UCSD-AML1 (cell line): ENCODE data around the gene LENEP.

ENCODE experiments used
- DNase-seq: peaks from one replicate; lab custom pipeline; 2025; ENCODE audit not compliant: unreplicated experiment; lab: John Stamatoyannopoulos, UW

Gene LENEP

GRCh38 chr1:154993572-154994268 lies at the start of gene LENEP:
Gene LENEP (plus strand): TSS chr1:154993586. CDS start chr1:154993608, 22 bp downstream.
- DNase-seq: no peak

GRCh38 chr1:154943649-154944400 lies 49.6 kb upstream of the LENEP start:
- peak; percentile 57 for DNase-seq

- no peak for DNase-seq
Measured at GRCh38 chr1:154944401-154945159, 48.8 kb upstream of the LENEP start.

GRCh38 chr1:154945160-154945961 lies 48.0 kb upstream of the LENEP start:
- no peak for DNase-seq

GRCh38 chr1:154945962-154946850 lies 47.2 kb upstream of the LENEP start:
- no peak for DNase-seq

GRCh38 chr1:154948079-154948478 lies 45.3 kb upstream of the LENEP start:
- no peak for DNase-seq

GRCh38 chr1:154951901-154952657 lies 41.3 kb upstream of the LENEP start:
- no peak for DNase-seq

GRCh38 chr1:154952664-154953063 lies 40.7 kb upstream of the LENEP start:
- no peak for DNase-seq

- DNase-seq: no peak
Measured at GRCh38 chr1:154953611-154954038, 39.8 kb upstream of the LENEP start.

- DNase-seq: no peak
Measured at GRCh38 chr1:154954541-154954940, 38.8 kb upstream of the LENEP start.

- peak; percentile 61 for DNase-seq
Measured at GRCh38 chr1:154955039-154955717, 38.2 kb upstream of the LENEP start.

GRCh38 chr1:154955718-154956543 lies 37.5 kb upstream of the LENEP start, which contains the start of gene PBXIP1:
Gene PBXIP1 (minus strand): TSS chr1:154956099. CDS start chr1:154953721, 2,378 bp downstream.
- DNase-seq: peak; percentile 64

GRCh38 chr1:154956544-154956941 lies 36.8 kb upstream of the LENEP start:
- no peak for DNase-seq

- no peak for DNase-seq
Measured at GRCh38 chr1:154957091-154957657, 36.2 kb upstream of the LENEP start.

- DNase-seq: no peak
Measured at GRCh38 chr1:154958036-154958435, 35.4 kb upstream of the LENEP start.

GRCh38 chr1:154958681-154959425 lies 34.5 kb upstream of the LENEP start:
- no peak for DNase-seq

GRCh38 chr1:154959426-154959780 lies 34.0 kb upstream of the LENEP start:
- DNase-seq: no peak
